ENCODE data around the gene RRP8. TPM values are rescaled to one million over a fixed set of nuclear protein-coding genes. Genes with fewer than 3 reads are reported as not detected.

RRP8 gene
- total RNA-seq, 2 experiments from 2014 or later, result 39.6 to 43.1 TPM

DNA sequence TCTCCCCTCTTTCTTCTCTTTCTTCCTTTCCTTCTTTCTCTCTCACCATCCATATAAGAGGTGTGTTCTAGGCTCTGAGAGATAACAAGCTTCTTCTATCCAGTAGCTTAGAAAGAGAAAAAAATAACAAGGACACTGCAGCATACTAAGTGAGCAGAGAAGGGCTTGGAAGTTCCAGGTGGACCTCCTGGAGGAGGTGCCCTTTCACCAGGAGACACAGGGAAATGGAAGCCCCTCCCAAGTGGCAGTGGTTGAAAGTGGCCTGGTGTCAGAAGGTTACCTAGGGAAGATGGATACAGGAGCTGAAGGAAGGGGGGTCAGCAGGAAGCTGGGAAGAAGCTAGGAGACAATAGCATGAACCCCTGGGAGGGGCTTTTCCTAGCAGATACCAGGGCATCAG, 46.7 kb upstream of the RRP8 start:
- ATAC-seq (no peak), DNase-seq (no peak)
- intact Hi-C loops (cut with micrococcal nuclease), result loop anchor here (10.0 kb wide), 1 partner anchor 45 kb away; the partner anchor contains the start of genes ILK and RRP8
- ChIA-PET POLR2A (interaction anchor here (1.4 to 4.4 kb wide), 5 partner anchors 7 to 174 kb away, joined by 3 to 20 read pairs (median 6); partner anchors contain the start of gene TPP1), CTCF (interaction anchor here (0.6 to 2.5 kb wide), 9 partner anchors 9 to 106 kb away, joined by 3 to 14 read pairs (median 4); partner anchors contain the start of gene MRPL17)
- Mint-ChIP-seq H3K27me3 (no peaks in the 10 kb centered on the region), H3K9me3 (no peaks in the 10 kb centered on the region), H3K4me1 (ENCODE audit: low read depth) (no peaks in the 10 kb centered on the region), H3K4me3 (no peak overlapping the region), H3K27ac (no peak overlapping the region), H3K36me3 (ENCODE audit: low read depth) (no peaks in the 10 kb centered on the region)
- TF ChIP-seq, protein P1, sequence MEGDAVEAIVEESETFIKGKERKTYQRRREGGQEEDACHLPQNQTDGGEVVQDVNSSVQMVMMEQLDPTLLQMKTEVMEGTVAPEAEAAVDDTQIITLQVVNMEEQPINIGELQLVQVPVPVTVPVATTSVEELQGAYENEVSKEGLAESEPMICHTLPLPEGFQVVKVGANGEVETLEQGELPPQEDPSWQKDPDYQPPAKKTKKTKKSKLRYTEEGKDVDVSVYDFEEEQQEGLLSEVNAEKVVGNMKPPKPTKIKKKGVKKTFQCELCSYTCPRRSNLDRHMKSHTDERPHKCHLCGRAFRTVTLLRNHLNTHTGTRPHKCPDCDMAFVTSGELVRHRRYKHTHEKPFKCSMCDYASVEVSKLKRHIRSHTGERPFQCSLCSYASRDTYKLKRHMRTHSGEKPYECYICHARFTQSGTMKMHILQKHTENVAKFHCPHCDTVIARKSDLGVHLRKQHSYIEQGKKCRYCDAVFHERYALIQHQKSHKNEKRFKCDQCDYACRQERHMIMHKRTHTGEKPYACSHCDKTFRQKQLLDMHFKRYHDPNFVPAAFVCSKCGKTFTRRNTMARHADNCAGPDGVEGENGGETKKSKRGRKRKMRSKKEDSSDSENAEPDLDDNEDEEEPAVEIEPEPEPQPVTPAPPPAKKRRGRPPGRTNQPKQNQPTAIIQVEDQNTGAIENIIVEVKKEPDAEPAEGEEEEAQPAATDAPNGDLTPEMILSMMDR (IDR thresholded peaks at IDR 0.05), result no peak

DNA sequence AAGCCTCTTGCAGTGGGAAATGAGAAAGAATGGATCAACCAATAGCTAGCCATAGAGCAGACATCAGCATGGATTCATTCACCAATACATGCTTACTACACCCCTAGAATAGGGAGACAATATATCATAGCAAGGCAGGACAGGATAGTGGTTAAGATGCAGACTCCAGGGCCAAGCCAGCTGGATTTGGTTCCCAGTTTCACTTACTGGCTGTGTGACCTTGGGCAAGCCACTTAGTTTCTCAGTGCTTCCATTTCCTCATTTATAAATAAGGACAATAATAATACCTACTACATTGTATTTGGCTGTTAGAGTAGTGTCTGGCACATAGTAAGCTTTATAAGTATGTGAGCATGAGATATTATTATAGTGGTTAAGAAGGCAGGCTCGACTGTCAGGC, 45.1 kb upstream of the RRP8 start:
- POLR2A ChIA-PET, result interaction anchor here (1.0 to 4.4 kb wide), 3 partner anchors 9 to 35 kb away, joined by 3 to 20 read pairs (median 5); partner anchors contain the start of genes MRPL17 and TPP1
- no peaks in the 10 kb centered on the region for H3K27me3 Mint-ChIP-seq
- H3K36me3 Mint-ChIP-seq (ENCODE audit: low read depth), result no peaks in the 10 kb centered on the region
- H3K4me3 Mint-ChIP-seq, result no peak overlapping the region
- H3K4me1 Mint-ChIP-seq (ENCODE audit: low read depth), result no peaks in the 10 kb centered on the region
- DNase-seq (no peak), ATAC-seq (no peak)
- intact Hi-C loops (cut with micrococcal nuclease), result no loop called here
- CTCF ChIA-PET, result interaction anchor here (1.0 to 2.5 kb wide), 5 partner anchors 20 to 36 kb away, joined by 3 to 14 read pairs (median 3); partner anchors contain the start of genes MRPL17, TAF10 and TPP1
- TF ChIP-seq, protein P1 (IDR thresholded peaks at IDR 0.05), result no peak
- H3K27ac Mint-ChIP-seq, result no peak overlapping the region
- H3K9me3 Mint-ChIP-seq, result no peaks in the 10 kb centered on the region

DNA sequence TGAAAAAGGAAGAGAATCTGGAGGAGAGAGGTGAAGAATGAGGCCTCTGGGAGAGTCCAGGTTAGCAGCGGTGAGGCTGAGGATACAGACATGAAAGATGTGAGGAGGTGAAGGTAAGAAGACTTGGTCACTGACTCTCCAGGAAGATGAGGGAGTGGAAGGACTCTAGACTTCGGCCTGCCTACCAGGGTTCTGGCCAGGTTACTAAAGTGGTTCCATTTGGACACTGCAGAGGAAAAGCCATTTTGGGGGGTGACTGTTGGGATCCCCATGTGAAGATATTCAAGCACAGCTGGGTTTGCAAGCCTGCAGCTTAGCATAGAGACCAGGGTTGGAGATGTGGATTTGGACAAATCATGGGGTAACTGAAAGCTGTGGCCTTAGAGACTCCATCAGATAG, 44.4 kb upstream of the RRP8 start:
- ATAC-seq (no peak), DNase-seq (no peak)
- TF ChIP-seq, protein P1 (IDR thresholded peaks at IDR 0.05), result no peak
- no peaks in the 10 kb centered on the region for H3K27me3 Mint-ChIP-seq
- no peak overlapping the region for H3K27ac Mint-ChIP-seq
- intact Hi-C loops (cut with micrococcal nuclease), result no loop called here
- ChIA-PET POLR2A (interaction anchor here (1.0 to 4.4 kb wide), 2 partner anchors 29 to 36 kb away, joined by 3 to 20 read pairs; partner anchors contain the start of genes MRPL17 and TPP1), CTCF (interaction anchor here (1.0 to 1.1 kb wide), 3 partner anchors 20 to 36 kb away, joined by 3 to 6 read pairs (median 3); partner anchors contain the start of genes TAF10 and TPP1)
- H3K4me3 Mint-ChIP-seq, result no peak overlapping the region
- H3K4me1 Mint-ChIP-seq (ENCODE audit: low read depth), result no peaks in the 10 kb centered on the region
- no peaks in the 10 kb centered on the region for H3K36me3 Mint-ChIP-seq (ENCODE audit: low read depth)
- H3K9me3 Mint-ChIP-seq, result no peaks in the 10 kb centered on the region

DNA sequence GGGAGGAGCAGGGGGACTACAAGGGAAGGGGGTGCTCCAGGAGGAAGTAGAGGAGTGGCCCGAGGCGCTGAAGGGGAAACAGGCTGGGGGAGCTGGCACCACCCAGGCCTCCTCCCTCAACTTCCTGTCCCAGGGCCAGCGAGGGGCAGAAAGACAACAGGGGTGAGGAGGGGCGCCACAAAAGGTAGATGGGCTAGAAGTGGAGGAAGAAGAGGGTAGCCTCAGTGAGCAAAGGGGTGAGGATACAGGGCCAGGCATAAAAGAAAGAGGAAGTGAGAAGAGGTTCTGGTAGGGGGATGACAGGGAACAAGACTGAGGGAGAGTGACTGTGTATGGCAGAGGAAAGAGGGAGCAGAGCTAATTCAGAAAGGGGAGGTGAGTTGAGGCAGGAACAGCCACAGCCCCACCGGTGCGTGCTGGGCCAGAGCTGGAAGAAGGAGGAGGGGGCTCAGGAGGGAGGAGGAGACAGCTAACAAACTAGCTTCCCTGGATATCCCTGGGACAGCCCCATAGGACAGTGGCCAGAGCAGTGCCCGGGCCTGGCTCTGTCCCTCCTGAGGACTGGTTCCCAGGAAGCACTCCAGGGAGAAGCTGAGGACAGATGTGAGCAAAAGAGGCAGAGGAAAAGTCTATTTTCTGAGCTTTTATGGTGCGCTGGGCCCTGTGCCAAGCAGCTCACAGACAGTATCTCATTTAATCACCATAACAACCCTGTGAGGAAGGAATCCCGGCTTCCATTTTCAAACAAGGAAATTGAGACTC, 43.7 kb upstream of the RRP8 start:
- Mint-ChIP-seq H3K9me3 (no peaks in the 10 kb centered on the region), H3K4me3 (no peak overlapping the region), H3K36me3 (ENCODE audit: low read depth) (no peaks in the 10 kb centered on the region), H3K4me1 (ENCODE audit: low read depth) (no peaks in the 10 kb centered on the region), H3K27me3 (no peaks in the 10 kb centered on the region), H3K27ac (no peak overlapping the region)
- intact Hi-C loops (cut with micrococcal nuclease), result no loop called here
- CTCF ChIA-PET, result interaction anchor here (0.7 to 1.6 kb wide), 7 partner anchors 13 to 116 kb away, joined by 3 to 6 read pairs (median 3); partner anchors contain the start of genes MRPL17, TAF10 and TPP1
- POLR2A ChIA-PET, result interaction anchor here (0.6 to 4.4 kb wide), 6 partner anchors 20 to 36 kb away, joined by 3 to 20 read pairs (median 3); partner anchors contain the start of genes MRPL17 and TPP1
- DNase-seq (peak; percentile 47), ATAC-seq (peak; percentile 46)
- TF ChIP-seq, protein P1 (IDR thresholded peaks at IDR 0.05), result no peak
